ENCODE measurements around the gene MAIP1. TPM values are rescaled to one million over a fixed set of nuclear protein-coding genes. Genes with fewer than 3 reads are reported as not detected.

The MAIP1 gene
- total RNA-seq, 3 donors from 2014 or later = 17.0 to 27.4 (median 26.6) TPM

DNA sequence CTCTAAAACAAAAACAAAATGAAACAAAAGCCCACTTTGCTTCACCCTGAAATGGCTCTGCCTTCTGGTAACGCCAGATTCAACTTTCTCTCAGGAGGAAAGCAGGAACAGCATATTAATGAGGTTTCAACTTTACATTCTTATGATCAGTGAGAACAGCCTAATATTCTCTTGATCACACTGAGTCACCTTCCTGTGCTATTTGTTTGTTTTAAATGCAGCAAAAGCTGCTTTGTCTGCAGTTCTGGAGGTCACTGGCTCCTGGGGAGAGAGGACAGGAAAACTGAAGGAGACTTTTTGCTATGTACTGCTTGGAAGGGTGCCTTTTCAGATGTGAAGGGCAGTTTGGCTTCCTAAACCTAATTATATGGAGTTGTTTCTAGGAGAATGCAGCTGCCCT lies 48.1 kb downstream of the MAIP1 start:
- TF ChIP-seq, protein P1, sequence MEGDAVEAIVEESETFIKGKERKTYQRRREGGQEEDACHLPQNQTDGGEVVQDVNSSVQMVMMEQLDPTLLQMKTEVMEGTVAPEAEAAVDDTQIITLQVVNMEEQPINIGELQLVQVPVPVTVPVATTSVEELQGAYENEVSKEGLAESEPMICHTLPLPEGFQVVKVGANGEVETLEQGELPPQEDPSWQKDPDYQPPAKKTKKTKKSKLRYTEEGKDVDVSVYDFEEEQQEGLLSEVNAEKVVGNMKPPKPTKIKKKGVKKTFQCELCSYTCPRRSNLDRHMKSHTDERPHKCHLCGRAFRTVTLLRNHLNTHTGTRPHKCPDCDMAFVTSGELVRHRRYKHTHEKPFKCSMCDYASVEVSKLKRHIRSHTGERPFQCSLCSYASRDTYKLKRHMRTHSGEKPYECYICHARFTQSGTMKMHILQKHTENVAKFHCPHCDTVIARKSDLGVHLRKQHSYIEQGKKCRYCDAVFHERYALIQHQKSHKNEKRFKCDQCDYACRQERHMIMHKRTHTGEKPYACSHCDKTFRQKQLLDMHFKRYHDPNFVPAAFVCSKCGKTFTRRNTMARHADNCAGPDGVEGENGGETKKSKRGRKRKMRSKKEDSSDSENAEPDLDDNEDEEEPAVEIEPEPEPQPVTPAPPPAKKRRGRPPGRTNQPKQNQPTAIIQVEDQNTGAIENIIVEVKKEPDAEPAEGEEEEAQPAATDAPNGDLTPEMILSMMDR (IDR thresholded peaks at IDR 0.05) = no peak
- TF ChIP-seq POLR2AphosphoS5 (IDR thresholded peaks at IDR 0.05) (no peak), POLR2A (IDR thresholded peaks at IDR 0.05) (no peak)
- H3K36me3 ChIP-seq = no peaks in the 10 kb centered on the region
- H3K4me3 ChIP-seq = no peak overlapping the region
- H3K9me3 ChIP-seq = peaks cover 0 to 6% of the 10 kb centered on the region in 2 donors
- H3K27me3 ChIP-seq = no peaks in the 10 kb centered on the region
- H3K27ac ChIP-seq = no peak overlapping the region
- intact Hi-C loops (cut with DNase I; ENCODE audit: low total_unique reads) = no loop called here
- no peak for DNase-seq (ENCODE audit: low spot score in 2 of 2)
- H3K4me1 ChIP-seq = no peaks in the 10 kb centered on the region

- H3K4me1 ChIP-seq = no peaks in the 10 kb centered on the region
- intact Hi-C loops (cut with DNase I; ENCODE audit: low total_unique reads) = no loop called here
- no peaks in the 10 kb centered on the region for H3K27me3 ChIP-seq
- no peaks in the 10 kb centered on the region for H3K36me3 ChIP-seq
- peaks cover 0 to 6% of the 10 kb centered on the region in 2 donors for H3K9me3 ChIP-seq
- no peak overlapping the region for H3K27ac ChIP-seq
- H3K4me3 ChIP-seq = no peak overlapping the region
- TF ChIP-seq, protein P1 (IDR thresholded peaks at IDR 0.05) = no peak
- TF ChIP-seq POLR2A (IDR thresholded peaks at IDR 0.05) = no peak
- TF ChIP-seq POLR2AphosphoS5 (IDR thresholded peaks at IDR 0.05) = no peak
- DNase-seq (ENCODE audit: low spot score in 2 of 2) = no peak
Observed at GRCh38 chr2:200005675-200006074, 50.3 kb downstream of the MAIP1 start.

DNA sequence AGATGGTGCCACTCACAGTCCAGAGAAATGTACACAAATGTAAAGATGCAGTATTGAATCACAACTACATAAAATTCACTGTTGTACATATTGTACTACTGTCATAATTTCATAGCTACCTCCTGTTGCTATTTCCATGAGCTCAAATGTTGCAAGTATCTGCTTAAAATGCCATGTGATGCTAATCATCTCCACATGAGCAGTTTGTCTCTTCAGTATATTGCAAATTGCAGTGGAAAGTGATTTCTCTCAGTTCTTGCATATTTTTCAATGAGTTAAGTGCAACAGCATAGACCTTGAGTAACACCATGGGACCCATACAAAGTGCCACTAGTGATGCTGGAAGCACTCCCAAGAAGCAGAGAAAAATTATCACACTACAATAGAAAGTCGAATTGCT lies 51.9 kb downstream of the MAIP1 start:
- Histone ChIP-seq H3K9me3 (peaks cover 0 to 6% of the 10 kb centered on the region in 2 donors), H3K27me3 (no peaks in the 10 kb centered on the region), H3K27ac (no peak overlapping the region), H3K4me1 (no peaks in the 10 kb centered on the region), H3K36me3 (no peaks in the 10 kb centered on the region), H3K4me3 (no peak overlapping the region)
- DNase-seq (ENCODE audit: low spot score in 2 of 2) = no peak
- TF ChIP-seq POLR2A (IDR thresholded peaks at IDR 0.05) = no peak
- TF ChIP-seq, protein P1 (IDR thresholded peaks at IDR 0.05) = no peak
- no peak for TF ChIP-seq POLR2AphosphoS5 (IDR thresholded peaks at IDR 0.05)
- intact Hi-C loops (cut with DNase I; ENCODE audit: low total_unique reads) = no loop called here

- no peak overlapping the region for H3K27ac ChIP-seq
- DNase-seq (ENCODE audit: low spot score in 2 of 2) = no peak
- no peaks in the 10 kb centered on the region for H3K4me1 ChIP-seq
- intact Hi-C loops (cut with DNase I; ENCODE audit: low total_unique reads) = no loop called here
- no peaks in the 10 kb centered on the region for H3K9me3 ChIP-seq
- no peak overlapping the region for H3K4me3 ChIP-seq
- H3K27me3 ChIP-seq = no peaks in the 10 kb centered on the region
- TF ChIP-seq POLR2AphosphoS5 (IDR thresholded peaks at IDR 0.05) (no peak), POLR2A (IDR thresholded peaks at IDR 0.05) (no peak)
- TF ChIP-seq, protein P1 (IDR thresholded peaks at IDR 0.05) = no peak
- H3K36me3 ChIP-seq = no peaks in the 10 kb centered on the region
Observed at GRCh38 chr2:200012401-200012800, 57.0 kb downstream of the MAIP1 start.

Other genes starting within 250 kb of the MAIP1 start
- gene FTCDNL1, start 104.4 kb upstream of the MAIP1 start, total RNA-seq = 1 to 10 TPM; 3.7 to 5.9 (median 5.2) TPM
- gene C2orf69, start 44.3 kb upstream of the MAIP1 start, total RNA-seq = 10 to 100 TPM; 12.7 to 19.2 (median 13.8) TPM
- 10 to 100 TPM in 1 of 3 donors, 1 to 10 TPM in 2; 7.2 to 12.9 (median 9.8) TPM for gene TYW5, start 91 bp upstream of the MAIP1 start, total RNA-seq